Measurements from ENCODE around the gene TMEM151B.

Gene TMEM151B

GRCh38 chr6:44246663-44247337 is 23.4 kb upstream of the TMEM151B start, which contains the start of gene HSP90AB1:
HSP90AB1 (plus strand) TSS chr6:44247101; CDS start chr6:44248630, 1,529 bp downstream.
- peak within 1 kb of the TSS; percentile 7 for H2BK12ac ChIP-seq (ENCODE audit: low read length)
- H3K4me2 ChIP-seq (ENCODE audit: low read length): peak within 1 kb of the TSS; percentile 86
- H3K4me1 ChIP-seq (ENCODE audit: control insufficient read depth in 1 of 2, insufficient read depth in 2 of 2, low read length in 2 of 2): peaks cover 2 to 10% of the 10 kb centered on the region in 2 experiments
- H4K8ac ChIP-seq (ENCODE audit: low read depth, low read length): peak within 1 kb of the TSS; percentile 84
- H3K4ac ChIP-seq (ENCODE audit: low read depth, low read length): peak within 1 kb of the TSS; percentile 100
- H2BK120ac ChIP-seq (ENCODE audit: insufficient read depth, low read length, poor library complexity): peak within 1 kb of the TSS; percentile 78
- peak within 1 kb of the TSS; percentile 88 for H4K91ac ChIP-seq (ENCODE audit: low read depth, low read length)
- no peak within 1 kb of the TSS for H3K23ac ChIP-seq (ENCODE audit: low read length)
- H3K9ac ChIP-seq (ENCODE audit: low read length): peak within 1 kb of the TSS; percentile 95
- peak within 1 kb of the TSS; percentile 88 for H3K4me3 ChIP-seq (ENCODE audit: low read depth, low read length)
- no peaks in the 10 kb centered on the region for H3K27me3 ChIP-seq (ENCODE audit: insufficient read depth, low read length)
- peak; percentile 98 for DNase-seq
- peak within 1 kb of the TSS; percentile 57 for H4K12ac ChIP-seq (ENCODE audit: low read depth, low read length)
- peak within 1 kb of the TSS; percentile 70 for H2AK5ac ChIP-seq (ENCODE audit: low read length)
- peak within 1 kb of the TSS; percentile 71 for H3K18ac ChIP-seq (ENCODE audit: low read length)
- peak within 1 kb of the TSS; percentile 61 for H2AFZ ChIP-seq (ENCODE audit: insufficient read depth, low read length, poor library complexity)
- peaks cover 21% of the 10 kb centered on the region for H3K79me2 ChIP-seq (ENCODE audit: control insufficient read depth, insufficient read depth, low read length, poor library complexity)
- H2BK5ac ChIP-seq (ENCODE audit: low read depth, low read length, poor library complexity): peak within 1 kb of the TSS; percentile 60
- peaks cover 13 to 31% of the 10 kb centered on the region in 2 experiments for H3K36me3 ChIP-seq (ENCODE audit: control insufficient read depth in 1 of 2, insufficient read depth in 2 of 2, low read length in 2 of 2)
- H3K14ac ChIP-seq (ENCODE audit: low read length): peak within 1 kb of the TSS; percentile 94
- H3K9me3 ChIP-seq (ENCODE audit: insufficient read depth, low read depth, low read length): peaks cover 1% of the 10 kb centered on the region
- peaks cover 16% of the 10 kb centered on the region for H3K79me1 ChIP-seq (ENCODE audit: low read length)
- H3K27ac ChIP-seq (ENCODE audit: low read depth, low read length): peak within 1 kb of the TSS; percentile 82
- no CpG with 5 or more reads among the region's 34 CpGs for whole genome bisulfite sequencing (ENCODE audit: extremely low coverage, insufficient coverage, insufficient read length)

GRCh38 chr6:44247338-44248302 is 22.6 kb upstream of the TMEM151B start:
- H3K18ac ChIP-seq (ENCODE audit: low read length): peak overlapping the region; percentile 71
- H2BK120ac ChIP-seq (ENCODE audit: insufficient read depth, low read length, poor library complexity): peak overlapping the region; percentile 59
- peak overlapping the region; percentile 61 for H2AFZ ChIP-seq (ENCODE audit: insufficient read depth, low read length, poor library complexity)
- peak overlapping the region; percentile 88 for H4K91ac ChIP-seq (ENCODE audit: low read depth, low read length)
- H2AK5ac ChIP-seq (ENCODE audit: low read length): peak overlapping the region; percentile 70
- H3K9me3 ChIP-seq (ENCODE audit: insufficient read depth, low read depth, low read length): no peaks in the 10 kb centered on the region
- H2BK12ac ChIP-seq (ENCODE audit: low read length): no peak overlapping the region
- WGBS (ENCODE audit: extremely low coverage, insufficient coverage, insufficient read length): no CpG with 5 or more reads among the region's 52 CpGs
- H3K4me3 ChIP-seq (ENCODE audit: low read depth, low read length): peak overlapping the region; percentile 88
- H3K4me1 ChIP-seq (ENCODE audit: control insufficient read depth in 1 of 2, insufficient read depth in 2 of 2, low read length in 2 of 2): peaks cover 2 to 10% of the 10 kb centered on the region in 2 experiments
- no peaks in the 10 kb centered on the region for H3K27me3 ChIP-seq (ENCODE audit: insufficient read depth, low read length)
- H3K23ac ChIP-seq (ENCODE audit: low read length): no peak overlapping the region
- peak overlapping the region; percentile 60 for H2BK5ac ChIP-seq (ENCODE audit: low read depth, low read length, poor library complexity)
- H3K36me3 ChIP-seq (ENCODE audit: control insufficient read depth in 1 of 2, insufficient read depth in 2 of 2, low read length in 2 of 2): peaks cover 19 to 39% of the 10 kb centered on the region in 2 experiments
- H4K12ac ChIP-seq (ENCODE audit: low read depth, low read length): peak overlapping the region; percentile 23
- peak overlapping the region; percentile 94 for H3K14ac ChIP-seq (ENCODE audit: low read length)
- H3K27ac ChIP-seq (ENCODE audit: low read depth, low read length): peak overlapping the region; percentile 82
- H3K4me2 ChIP-seq (ENCODE audit: low read length): peak overlapping the region; percentile 77
- peak overlapping the region; percentile 84 for H4K8ac ChIP-seq (ENCODE audit: low read depth, low read length)
- H3K9ac ChIP-seq (ENCODE audit: low read length): peak overlapping the region; percentile 95
- H3K4ac ChIP-seq (ENCODE audit: low read depth, low read length): peak overlapping the region; percentile 100
- H3K79me1 ChIP-seq (ENCODE audit: low read length): peaks cover 16% of the 10 kb centered on the region
- DNase-seq: peak; percentile 48 to 52
- H3K79me2 ChIP-seq (ENCODE audit: control insufficient read depth, insufficient read depth, low read length, poor library complexity): peaks cover 21% of the 10 kb centered on the region

DNA sequence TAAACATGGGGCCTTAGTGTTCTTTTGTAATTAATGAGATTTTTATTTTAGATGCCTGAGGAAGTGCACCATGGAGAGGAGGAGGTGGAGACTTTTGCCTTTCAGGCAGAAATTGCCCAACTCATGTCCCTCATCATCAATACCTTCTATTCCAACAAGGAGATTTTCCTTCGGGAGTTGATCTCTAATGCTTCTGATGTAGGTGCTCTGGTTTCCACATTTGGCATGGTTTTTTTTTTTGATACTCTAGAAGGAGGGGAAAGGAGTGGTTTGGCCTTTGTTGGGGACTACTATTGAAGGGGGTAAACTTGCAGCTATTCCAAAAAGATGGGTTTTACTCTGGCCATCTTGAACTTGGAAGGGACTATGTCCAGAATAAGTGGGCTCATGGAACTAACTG is 21.7 kb upstream of the TMEM151B start:
- H2BK5ac ChIP-seq (ENCODE audit: low read depth, low read length, poor library complexity): no peak overlapping the region
- no peak overlapping the region for H4K8ac ChIP-seq (ENCODE audit: low read depth, low read length)
- H3K14ac ChIP-seq (ENCODE audit: low read length): no peak overlapping the region
- H3K27ac ChIP-seq (ENCODE audit: low read depth, low read length): no peak overlapping the region
- H3K23ac ChIP-seq (ENCODE audit: low read length): no peak overlapping the region
- H3K4ac ChIP-seq (ENCODE audit: low read depth, low read length): peak overlapping the region; percentile 84
- H4K91ac ChIP-seq (ENCODE audit: low read depth, low read length): no peak overlapping the region
- H3K18ac ChIP-seq (ENCODE audit: low read length): no peak overlapping the region
- no CpG with 5 or more reads among the region's 1 CpG for WGBS (ENCODE audit: extremely low coverage, insufficient coverage, insufficient read length)
- H3K27me3 ChIP-seq (ENCODE audit: insufficient read depth, low read length): no peaks in the 10 kb centered on the region
- no peak for DNase-seq
- H2BK12ac ChIP-seq (ENCODE audit: low read length): no peak overlapping the region
- H3K9ac ChIP-seq (ENCODE audit: low read length): no peak overlapping the region
- no peak overlapping the region for H2BK120ac ChIP-seq (ENCODE audit: insufficient read depth, low read length, poor library complexity)
- H3K9me3 ChIP-seq (ENCODE audit: insufficient read depth, low read depth, low read length): no peaks in the 10 kb centered on the region
- H3K36me3 ChIP-seq (ENCODE audit: control insufficient read depth in 1 of 2, insufficient read depth in 2 of 2, low read length in 2 of 2): peaks cover 28 to 49% of the 10 kb centered on the region in 2 experiments
- no peak overlapping the region for H2AK5ac ChIP-seq (ENCODE audit: low read length)
- H3K4me3 ChIP-seq (ENCODE audit: low read depth, low read length): no peak overlapping the region
- no peak overlapping the region for H4K12ac ChIP-seq (ENCODE audit: low read depth, low read length)
- peaks cover 21% of the 10 kb centered on the region for H3K79me2 ChIP-seq (ENCODE audit: control insufficient read depth, insufficient read depth, low read length, poor library complexity)
- H3K4me2 ChIP-seq (ENCODE audit: low read length): peak overlapping the region; percentile 77
- H3K79me1 ChIP-seq (ENCODE audit: low read length): peaks cover 16% of the 10 kb centered on the region
- no peak overlapping the region for H2AFZ ChIP-seq (ENCODE audit: insufficient read depth, low read length, poor library complexity)
- peaks cover 2 to 10% of the 10 kb centered on the region in 2 experiments for H3K4me1 ChIP-seq (ENCODE audit: control insufficient read depth in 1 of 2, insufficient read depth in 2 of 2, low read length in 2 of 2)

DNA sequence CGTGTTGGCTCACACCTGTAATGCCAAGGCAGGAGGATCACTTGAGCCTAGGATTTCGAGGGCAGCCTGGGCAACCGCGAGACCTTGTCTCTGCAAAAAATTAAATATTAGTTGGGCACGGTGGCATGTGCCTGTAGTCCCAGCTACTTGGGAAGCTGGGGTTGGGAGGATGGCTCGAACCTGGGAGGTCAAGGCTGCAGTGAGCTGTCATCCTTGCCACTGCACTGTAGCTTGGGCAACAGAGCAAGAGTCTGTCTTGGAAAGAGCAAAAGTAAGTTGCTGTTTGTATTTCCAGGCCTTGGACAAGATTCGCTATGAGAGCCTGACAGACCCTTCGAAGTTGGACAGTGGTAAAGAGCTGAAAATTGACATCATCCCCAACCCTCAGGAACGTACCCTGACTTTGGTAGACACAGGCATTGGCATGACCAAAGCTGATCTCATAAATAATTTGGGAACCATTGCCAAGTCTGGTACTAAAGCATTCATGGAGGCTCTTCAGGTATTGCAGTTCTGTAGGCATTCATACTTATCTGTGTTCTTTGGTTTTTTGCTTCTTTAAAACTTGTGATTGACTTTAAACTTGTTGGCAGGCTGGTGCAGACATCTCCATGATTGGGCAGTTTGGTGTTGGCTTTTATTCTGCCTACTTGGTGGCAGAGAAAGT is 21.0 kb upstream of the TMEM151B start:
- Histone ChIP-seq H4K91ac (ENCODE audit: low read depth, low read length) (no peak overlapping the region), H3K27me3 (ENCODE audit: insufficient read depth, low read length) (no peaks in the 10 kb centered on the region), H2BK5ac (ENCODE audit: low read depth, low read length, poor library complexity) (no peak overlapping the region), H4K12ac (ENCODE audit: low read depth, low read length) (no peak overlapping the region), H2BK120ac (ENCODE audit: insufficient read depth, low read length, poor library complexity) (no peak overlapping the region), H2AK5ac (ENCODE audit: low read length) (no peak overlapping the region), H3K9me3 (ENCODE audit: insufficient read depth, low read depth, low read length) (no peaks in the 10 kb centered on the region), H3K9ac (ENCODE audit: low read length) (peak overlapping the region; percentile 18), H3K14ac (ENCODE audit: low read length) (no peak overlapping the region), H3K4ac (ENCODE audit: low read depth, low read length) (peak overlapping the region; percentile 84), H3K18ac (ENCODE audit: low read length) (no peak overlapping the region), H2AFZ (ENCODE audit: insufficient read depth, low read length, poor library complexity) (no peak overlapping the region), H3K23ac (ENCODE audit: low read length) (no peak overlapping the region), H2BK12ac (ENCODE audit: low read length) (no peak overlapping the region), H3K79me1 (ENCODE audit: low read length) (peaks cover 16% of the 10 kb centered on the region), H3K4me3 (ENCODE audit: low read depth, low read length) (no peak overlapping the region), H3K4me2 (ENCODE audit: low read length) (peak overlapping the region; percentile 77), H4K8ac (ENCODE audit: low read depth, low read length) (no peak overlapping the region), H3K27ac (ENCODE audit: low read depth, low read length) (no peak overlapping the region), H3K79me2 (ENCODE audit: control insufficient read depth, insufficient read depth, low read length, poor library complexity) (peaks cover 21% of the 10 kb centered on the region), H3K36me3 (ENCODE audit: control insufficient read depth in 1 of 2, insufficient read depth in 2 of 2, low read length in 2 of 2) (peaks cover 31 to 53% of the 10 kb centered on the region in 2 experiments), H3K4me1 (ENCODE audit: control insufficient read depth in 1 of 2, insufficient read depth in 2 of 2, low read length in 2 of 2) (peaks cover 2 to 10% of the 10 kb centered on the region in 2 experiments)
- peak in 1 of 2 donors; percentile 7 for DNase-seq
- no CpG with 5 or more reads among the region's 9 CpGs for WGBS (ENCODE audit: extremely low coverage, insufficient coverage, insufficient read length)

Data from trophoblast cell (in vitro differentiated cells and primary cell).